ENCODE results near the gene SLC12A6.

DNA sequence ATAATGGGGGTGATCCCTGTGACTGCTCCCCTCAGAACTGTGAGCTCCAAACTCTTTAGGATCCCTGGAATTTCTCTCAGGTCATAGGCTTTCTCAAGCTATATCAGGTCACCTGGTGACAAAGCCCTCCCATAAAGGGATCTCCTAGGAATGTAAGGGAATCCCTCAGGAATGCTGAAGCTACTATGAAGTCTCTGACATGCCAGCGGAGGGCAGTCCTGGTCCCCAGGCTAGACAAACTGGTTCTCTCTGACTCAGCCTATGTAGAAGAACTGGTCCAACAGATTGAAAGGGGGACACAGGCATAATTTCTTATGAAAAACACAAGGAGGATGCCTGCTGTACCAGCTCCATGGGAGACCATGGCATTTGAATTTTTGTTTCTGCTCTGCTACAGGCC, 22.7 kb upstream of the SLC12A6 start:
- TF ChIP-seq, protein P1, sequence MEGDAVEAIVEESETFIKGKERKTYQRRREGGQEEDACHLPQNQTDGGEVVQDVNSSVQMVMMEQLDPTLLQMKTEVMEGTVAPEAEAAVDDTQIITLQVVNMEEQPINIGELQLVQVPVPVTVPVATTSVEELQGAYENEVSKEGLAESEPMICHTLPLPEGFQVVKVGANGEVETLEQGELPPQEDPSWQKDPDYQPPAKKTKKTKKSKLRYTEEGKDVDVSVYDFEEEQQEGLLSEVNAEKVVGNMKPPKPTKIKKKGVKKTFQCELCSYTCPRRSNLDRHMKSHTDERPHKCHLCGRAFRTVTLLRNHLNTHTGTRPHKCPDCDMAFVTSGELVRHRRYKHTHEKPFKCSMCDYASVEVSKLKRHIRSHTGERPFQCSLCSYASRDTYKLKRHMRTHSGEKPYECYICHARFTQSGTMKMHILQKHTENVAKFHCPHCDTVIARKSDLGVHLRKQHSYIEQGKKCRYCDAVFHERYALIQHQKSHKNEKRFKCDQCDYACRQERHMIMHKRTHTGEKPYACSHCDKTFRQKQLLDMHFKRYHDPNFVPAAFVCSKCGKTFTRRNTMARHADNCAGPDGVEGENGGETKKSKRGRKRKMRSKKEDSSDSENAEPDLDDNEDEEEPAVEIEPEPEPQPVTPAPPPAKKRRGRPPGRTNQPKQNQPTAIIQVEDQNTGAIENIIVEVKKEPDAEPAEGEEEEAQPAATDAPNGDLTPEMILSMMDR (IDR thresholded peaks at IDR 0.05): no peak
- TF ChIP-seq ZFX (IDR thresholded peaks at IDR 0.05; ENCODE audit: borderline replicate concordance): no peak
